ENCODE results near the gene AP1G1. TPM values are rescaled to one million over a fixed set of nuclear protein-coding genes. Genes with fewer than 3 reads are reported as not detected.

AP1G1 gene
- total RNA-seq, 1 donor from 2014 or later = 72.7 TPM

DNA sequence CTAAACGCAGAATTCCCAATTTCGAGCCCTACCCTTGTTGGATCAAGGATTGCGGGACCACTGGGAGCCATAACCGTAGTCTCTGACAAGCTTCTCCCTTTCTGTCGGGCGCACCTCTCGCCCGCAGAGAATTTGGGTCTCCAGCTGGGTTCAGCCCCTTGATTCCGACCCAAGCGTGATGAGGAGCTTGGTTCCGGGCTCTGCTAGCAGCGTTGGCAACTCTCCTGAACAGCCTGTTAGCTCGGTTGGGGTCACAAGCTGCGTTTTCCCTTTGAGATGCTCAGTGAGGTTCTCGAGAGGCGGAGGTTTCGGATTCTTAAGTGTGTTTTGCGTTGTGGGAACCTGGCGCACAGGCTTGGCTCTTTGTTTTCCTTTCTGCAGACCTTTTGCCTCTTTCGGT, 37.8 kb upstream of the AP1G1 start:
- no peak for DNase-seq (ENCODE audit: extremely low spot score, unreplicated experiment)
- Mint-ChIP-seq H3K4me3 (ENCODE audit: unreplicated experiment) (peak overlapping the region; percentile 90), H3K9me3 (ENCODE audit: unreplicated experiment) (no peaks in the 10 kb centered on the region), H3K27ac (ENCODE audit: unreplicated experiment) (peak overlapping the region; percentile 76), H3K36me3 (ENCODE audit: unreplicated experiment) (peaks cover 19% of the 10 kb centered on the region), H3K4me1 (ENCODE audit: unreplicated experiment) (peaks cover 24% of the 10 kb centered on the region), H3K27me3 (ENCODE audit: unreplicated experiment) (no peaks in the 10 kb centered on the region)
- TF ChIP-seq, protein P1, sequence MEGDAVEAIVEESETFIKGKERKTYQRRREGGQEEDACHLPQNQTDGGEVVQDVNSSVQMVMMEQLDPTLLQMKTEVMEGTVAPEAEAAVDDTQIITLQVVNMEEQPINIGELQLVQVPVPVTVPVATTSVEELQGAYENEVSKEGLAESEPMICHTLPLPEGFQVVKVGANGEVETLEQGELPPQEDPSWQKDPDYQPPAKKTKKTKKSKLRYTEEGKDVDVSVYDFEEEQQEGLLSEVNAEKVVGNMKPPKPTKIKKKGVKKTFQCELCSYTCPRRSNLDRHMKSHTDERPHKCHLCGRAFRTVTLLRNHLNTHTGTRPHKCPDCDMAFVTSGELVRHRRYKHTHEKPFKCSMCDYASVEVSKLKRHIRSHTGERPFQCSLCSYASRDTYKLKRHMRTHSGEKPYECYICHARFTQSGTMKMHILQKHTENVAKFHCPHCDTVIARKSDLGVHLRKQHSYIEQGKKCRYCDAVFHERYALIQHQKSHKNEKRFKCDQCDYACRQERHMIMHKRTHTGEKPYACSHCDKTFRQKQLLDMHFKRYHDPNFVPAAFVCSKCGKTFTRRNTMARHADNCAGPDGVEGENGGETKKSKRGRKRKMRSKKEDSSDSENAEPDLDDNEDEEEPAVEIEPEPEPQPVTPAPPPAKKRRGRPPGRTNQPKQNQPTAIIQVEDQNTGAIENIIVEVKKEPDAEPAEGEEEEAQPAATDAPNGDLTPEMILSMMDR (IDR thresholded peaks at IDR 0.05) = no peak

DNA sequence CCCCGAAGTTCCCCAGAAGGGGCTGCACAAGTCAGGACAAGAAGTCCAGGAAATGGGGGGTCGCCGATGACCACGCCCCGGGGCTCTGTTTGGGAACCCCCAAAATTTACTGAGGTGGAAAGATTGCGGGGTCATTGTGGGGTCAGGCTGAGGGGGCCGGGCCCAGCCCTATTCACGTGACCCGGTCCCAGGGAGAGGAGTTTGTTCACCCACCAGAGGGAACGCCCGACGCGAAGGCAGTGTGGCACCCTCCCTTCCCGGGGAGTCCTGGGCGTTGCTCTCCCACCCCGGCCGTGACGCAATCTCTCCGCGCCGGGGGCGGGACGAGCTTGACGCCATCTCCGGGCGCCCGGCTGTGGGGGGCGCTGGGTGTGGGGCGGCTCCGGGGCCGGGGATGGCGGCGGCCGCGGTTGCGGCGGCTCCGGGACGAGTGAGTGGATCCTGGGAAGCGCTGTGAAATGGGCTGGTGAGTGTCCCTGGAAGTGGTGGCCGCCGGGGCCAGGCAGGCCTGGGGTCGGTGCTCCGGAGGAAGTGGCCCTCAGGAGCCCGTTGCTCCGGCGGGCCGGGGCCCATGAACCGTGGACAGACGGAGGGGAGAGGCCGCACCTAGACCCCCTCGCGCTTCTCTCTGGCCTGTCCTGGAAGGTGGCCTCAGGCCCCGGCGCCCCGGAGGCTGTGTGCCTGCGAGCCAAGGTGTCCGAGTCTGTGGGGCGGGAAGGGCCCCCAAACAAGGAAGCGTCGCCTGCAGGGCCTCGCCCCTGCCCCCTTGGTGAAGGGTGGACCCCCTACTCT, 37.2 kb upstream of the AP1G1 start, which contains the start of gene ATXN1L:
ATXN1L (plus strand) TSS at position 338 of the 792 bp plus-strand sequence. CDS start 3,765 bp downstream, outside the sequence.
- peaks cover 19% of the 10 kb centered on the region for H3K36me3 Mint-ChIP-seq (ENCODE audit: unreplicated experiment)
- TF ChIP-seq, protein P1 (IDR thresholded peaks at IDR 0.05) = no peak

GRCh38 chr16:71843572-71843971, 34.9 kb upstream of the AP1G1 start:
- Mint-ChIP-seq H3K27me3 (ENCODE audit: unreplicated experiment) (no peaks in the 10 kb centered on the region), H3K36me3 (ENCODE audit: unreplicated experiment) (peaks cover 6% of the 10 kb centered on the region), H3K4me1 (ENCODE audit: unreplicated experiment) (peaks cover 24% of the 10 kb centered on the region), H3K9me3 (ENCODE audit: unreplicated experiment) (no peaks in the 10 kb centered on the region), H3K27ac (ENCODE audit: unreplicated experiment) (no peak overlapping the region), H3K4me3 (ENCODE audit: unreplicated experiment) (no peak overlapping the region)
- TF ChIP-seq, protein P1 (IDR thresholded peaks at IDR 0.05) = no peak
- DNase-seq (ENCODE audit: extremely low spot score, unreplicated experiment) = no peak

More for the DNA sequence above, 37.2 kb upstream of the AP1G1 start, which contains the start of gene ATXN1L:
- Mint-ChIP-seq H3K9me3 (ENCODE audit: unreplicated experiment) (no peaks in the 10 kb centered on the region), H3K4me1 (ENCODE audit: unreplicated experiment) (peaks cover 24% of the 10 kb centered on the region), H3K27me3 (ENCODE audit: unreplicated experiment) (no peaks in the 10 kb centered on the region), H3K4me3 (ENCODE audit: unreplicated experiment) (peak within 1 kb of the TSS; percentile 90), H3K27ac (ENCODE audit: unreplicated experiment) (peak within 1 kb of the TSS; percentile 93)
- peak; percentile 97 for DNase-seq (ENCODE audit: extremely low spot score, unreplicated experiment)

DNA sequence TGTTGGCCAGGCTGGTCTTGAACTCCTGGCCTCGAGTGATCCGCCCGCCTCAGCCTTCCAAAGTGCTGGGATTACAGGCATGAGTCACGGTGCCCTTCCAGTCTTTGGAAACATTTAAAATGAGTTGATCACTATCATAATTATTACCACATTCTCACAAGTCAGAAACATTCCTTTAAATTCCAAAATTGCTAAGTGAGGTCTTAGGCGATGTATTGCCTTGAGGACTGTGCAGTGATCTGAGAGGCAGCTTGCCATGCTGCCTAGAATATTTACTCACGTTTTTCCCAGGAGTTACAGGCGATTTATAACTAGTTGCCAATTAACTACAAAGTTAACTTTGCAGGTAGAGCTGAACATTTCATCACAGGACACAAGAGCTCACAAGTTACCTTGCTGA, 31.4 kb upstream of the AP1G1 start:
- peaks cover 3% of the 10 kb centered on the region for H3K4me1 Mint-ChIP-seq (ENCODE audit: unreplicated experiment)
- H3K27me3 Mint-ChIP-seq (ENCODE audit: unreplicated experiment) = no peaks in the 10 kb centered on the region
- TF ChIP-seq, protein P1 (IDR thresholded peaks at IDR 0.05) = no peak
- no peak for DNase-seq (ENCODE audit: extremely low spot score, unreplicated experiment)
- H3K9me3 Mint-ChIP-seq (ENCODE audit: unreplicated experiment) = no peaks in the 10 kb centered on the region
- no peak overlapping the region for H3K4me3 Mint-ChIP-seq (ENCODE audit: unreplicated experiment)
- H3K36me3 Mint-ChIP-seq (ENCODE audit: unreplicated experiment) = no peaks in the 10 kb centered on the region
- H3K27ac Mint-ChIP-seq (ENCODE audit: unreplicated experiment) = no peak overlapping the region

DNA sequence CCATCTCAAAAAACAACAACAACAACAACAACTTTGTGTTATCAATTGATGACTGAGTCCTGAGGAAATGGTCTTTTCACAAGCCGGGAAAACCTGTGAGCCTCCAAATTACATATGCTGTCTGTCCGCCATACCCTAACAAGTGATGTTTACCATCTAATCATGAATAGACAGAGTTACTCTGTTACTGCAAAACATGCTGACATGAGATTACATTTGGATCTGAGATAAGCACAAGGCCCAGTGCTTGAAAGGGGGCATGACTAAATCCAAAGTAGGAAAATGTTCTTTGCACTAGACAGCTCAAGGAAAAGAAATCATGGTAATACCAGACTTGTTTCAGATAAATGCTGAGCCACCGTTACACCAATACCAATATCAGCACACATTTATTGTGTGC, 28.5 kb upstream of the AP1G1 start:
- Mint-ChIP-seq H3K27ac (ENCODE audit: unreplicated experiment) (no peak overlapping the region), H3K4me1 (ENCODE audit: unreplicated experiment) (no peaks in the 10 kb centered on the region), H3K4me3 (ENCODE audit: unreplicated experiment) (no peak overlapping the region), H3K27me3 (ENCODE audit: unreplicated experiment) (no peaks in the 10 kb centered on the region), H3K36me3 (ENCODE audit: unreplicated experiment) (no peaks in the 10 kb centered on the region), H3K9me3 (ENCODE audit: unreplicated experiment) (no peaks in the 10 kb centered on the region)
- DNase-seq (ENCODE audit: extremely low spot score, unreplicated experiment) = no peak
- TF ChIP-seq, protein P1 (IDR thresholded peaks at IDR 0.05) = no peak
